Suprapubic skin (tissue), 4 donors: Measurements from ENCODE around the gene MBL2.

Experiments
- EP300 ChIP-seq: sonication (generic); formaldehyde crosslinking; IDR thresholded peaks from one replicate; pipeline ENCODE4 v1.6.1; 2017; ENCODE audit warnings: antibody characterized with exemption
- POLR2A ChIP-seq, 2 donors: fragments of 450-650 bp; IDR thresholded peaks; one replicate each; pipeline ENCODE4 v1.6.1; 2017; ENCODE audit warnings: antibody characterized with exemption in 2 of 2, mild to moderate bottlenecking in 2 of 2, moderate library complexity in 2 of 2
- POLR2AphosphoS5 ChIP-seq, 3 donors: sonication (generic); formaldehyde crosslinking; IDR thresholded peaks; one replicate each; pipeline ENCODE4 v1.6.1; 2017; ENCODE audit warnings: antibody characterized with exemption in 3 of 3
- TF ChIP-seq, protein P1 (sequence below), 2 donors: fragments of 200-600 bp in 1 of 2; fragments of 450-650 bp in 1 of 2; sonication (generic) in 1 of 2; IDR thresholded peaks; one replicate each; pipeline ENCODE4 v1.5.1; 2016 to 2019; ENCODE audit warnings: antibody characterized with exemption in 2 of 2, mild to moderate bottlenecking in 1 of 2, moderate library complexity in 1 of 2

DNA sequence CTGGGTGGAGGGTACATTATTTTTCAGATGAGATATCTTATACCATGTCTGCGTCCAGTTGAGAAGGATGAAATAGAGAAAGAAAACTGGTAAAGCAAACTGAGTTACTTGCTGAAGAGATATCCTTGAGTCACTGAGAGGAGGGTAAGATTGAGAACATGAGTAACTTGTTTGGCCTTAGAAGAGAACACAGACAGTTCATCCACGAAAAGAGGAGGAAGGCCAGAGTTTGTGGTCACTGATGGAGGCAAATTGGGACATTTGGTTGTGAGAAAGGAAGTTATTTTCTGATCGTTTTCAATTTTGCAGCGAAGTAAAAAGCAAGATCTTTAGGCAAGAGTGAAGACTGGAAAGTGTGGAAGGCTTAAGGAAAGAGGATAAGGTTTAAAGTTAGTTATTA, 15.6 kb downstream of the MBL2 start:
- TF ChIP-seq, protein P1, sequence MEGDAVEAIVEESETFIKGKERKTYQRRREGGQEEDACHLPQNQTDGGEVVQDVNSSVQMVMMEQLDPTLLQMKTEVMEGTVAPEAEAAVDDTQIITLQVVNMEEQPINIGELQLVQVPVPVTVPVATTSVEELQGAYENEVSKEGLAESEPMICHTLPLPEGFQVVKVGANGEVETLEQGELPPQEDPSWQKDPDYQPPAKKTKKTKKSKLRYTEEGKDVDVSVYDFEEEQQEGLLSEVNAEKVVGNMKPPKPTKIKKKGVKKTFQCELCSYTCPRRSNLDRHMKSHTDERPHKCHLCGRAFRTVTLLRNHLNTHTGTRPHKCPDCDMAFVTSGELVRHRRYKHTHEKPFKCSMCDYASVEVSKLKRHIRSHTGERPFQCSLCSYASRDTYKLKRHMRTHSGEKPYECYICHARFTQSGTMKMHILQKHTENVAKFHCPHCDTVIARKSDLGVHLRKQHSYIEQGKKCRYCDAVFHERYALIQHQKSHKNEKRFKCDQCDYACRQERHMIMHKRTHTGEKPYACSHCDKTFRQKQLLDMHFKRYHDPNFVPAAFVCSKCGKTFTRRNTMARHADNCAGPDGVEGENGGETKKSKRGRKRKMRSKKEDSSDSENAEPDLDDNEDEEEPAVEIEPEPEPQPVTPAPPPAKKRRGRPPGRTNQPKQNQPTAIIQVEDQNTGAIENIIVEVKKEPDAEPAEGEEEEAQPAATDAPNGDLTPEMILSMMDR (IDR thresholded peaks at IDR 0.05), result no peak
- TF ChIP-seq POLR2AphosphoS5 (IDR thresholded peaks at IDR 0.05) (no peak), POLR2A (IDR thresholded peaks at IDR 0.05) (no peak), EP300 (no peak)
